ACHN (cell line): ENCODE measurements around the gene LONRF3.
"Not testable (repeated sequence)": the region's sequence is repeated elsewhere in the genome, so short reads cannot be mapped to it uniquely, and the experiment has no call there.

ENCODE experiments used
- DNase-seq: peaks from one replicate; pipeline ENCODE4 v3.0.0-alpha.2; 2015
- in situ Hi-C: cut with HindIII; loops from 2 replicates; pipeline ENCODE4 v1.10.0; 2017; ENCODE audit warnings: low sequenced_read_pairs, low pct_ligation_motif_present, low pct_unique_long_range_greater_than_20kb

The LONRF3 gene

DNA sequence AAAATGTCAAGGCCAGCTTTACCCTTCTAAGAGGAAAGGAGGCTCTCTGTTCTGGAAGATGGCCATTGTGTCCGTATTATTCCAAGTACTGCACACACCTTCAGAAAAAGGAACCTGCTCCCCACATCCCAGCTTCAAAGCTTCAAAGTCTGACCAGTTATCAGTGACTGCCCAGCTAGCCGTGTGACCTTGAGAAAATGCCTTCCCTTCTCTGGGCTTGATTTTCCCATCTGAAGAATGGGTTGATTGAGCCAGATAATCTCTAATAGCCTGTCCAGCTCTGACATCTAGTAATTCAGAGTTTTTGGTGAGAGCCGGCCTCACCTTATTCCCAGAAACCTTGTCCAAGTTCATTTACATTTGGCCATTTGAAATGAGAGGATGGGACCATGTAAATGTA, 3.0 kb downstream of the LONRF3 start:
- no peak for DNase-seq
- in situ Hi-C loops: no loop called here

DNA sequence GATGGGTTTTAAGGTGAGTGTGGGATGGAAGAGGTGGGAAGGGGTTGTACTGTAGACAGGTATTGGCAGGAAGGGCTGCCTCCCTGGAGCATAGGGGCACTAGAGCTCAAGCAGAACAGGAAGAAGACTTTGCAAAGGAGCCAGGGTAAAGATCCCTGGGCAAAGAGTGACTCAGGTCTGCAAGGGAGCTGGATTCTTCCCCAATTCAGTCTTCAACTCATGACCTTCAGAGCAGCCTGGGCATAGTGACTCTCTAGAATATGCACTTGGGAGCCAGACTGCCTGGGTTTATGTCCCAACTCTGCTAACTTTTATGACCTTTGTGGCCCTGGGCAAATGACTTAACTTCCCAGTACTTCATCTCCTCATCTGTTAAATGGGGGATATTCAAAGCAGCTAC, 4.0 kb downstream of the LONRF3 start:
- no peak for DNase-seq
- in situ Hi-C loops: no loop called here

DNA sequence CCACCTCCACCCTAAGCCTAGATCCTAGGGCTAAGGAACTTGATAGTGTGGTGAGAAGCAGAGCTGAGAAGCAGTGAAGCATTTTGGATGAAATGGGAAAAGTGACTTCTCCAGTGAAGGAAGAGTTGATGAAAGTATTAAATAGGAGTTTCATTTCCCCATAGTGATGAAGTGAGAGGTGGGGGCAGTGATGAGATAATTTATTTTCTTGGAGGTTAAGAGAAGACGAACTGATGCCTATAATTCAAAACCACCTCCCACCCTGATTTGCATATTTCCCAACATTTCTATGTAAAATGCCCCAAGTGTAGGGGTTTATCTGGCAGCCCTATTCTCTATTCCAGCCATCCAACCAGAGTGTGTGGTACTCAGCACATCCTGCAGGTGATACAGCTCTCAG, 6.3 kb downstream of the LONRF3 start:
- no peak for DNase-seq
- in situ Hi-C loops: no loop called here

DNA sequence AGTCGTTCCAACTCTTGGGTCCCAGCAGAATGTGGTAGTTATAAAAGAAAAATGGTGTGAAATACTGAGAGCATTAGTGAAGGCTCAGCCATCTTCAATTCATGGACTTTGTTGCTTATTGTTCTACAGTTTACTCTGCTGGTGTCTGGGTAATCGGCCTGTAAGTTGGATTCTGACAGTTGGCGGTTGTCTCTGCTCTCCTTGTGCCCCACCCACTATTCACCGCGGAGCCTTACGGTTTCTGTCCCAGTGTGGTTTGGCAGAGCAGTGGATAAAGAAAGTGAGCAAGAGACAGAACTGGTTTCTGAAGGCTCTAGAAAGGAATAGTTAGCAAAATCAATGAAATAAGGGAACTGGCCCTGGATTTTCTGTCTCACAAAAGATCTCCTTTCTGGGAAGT, 9.1 kb downstream of the LONRF3 start:
- in situ Hi-C loops: no loop called here

GRCh38 chrX:118988911-118989310, 14.5 kb downstream of the LONRF3 start:
- in situ Hi-C loops: no loop called here
- DNase-seq: no peak

More for the DNA sequence above, 9.1 kb downstream of the LONRF3 start:
- no peak for DNase-seq

- in situ Hi-C loops: no loop called here
- DNase-seq: no peak
These were observed 15.5 kb downstream of the LONRF3 start for GRCh38 chrX:118989886-118990285.

- in situ Hi-C loops: no loop called here
- DNase-seq: no peak
These were observed 16.3 kb downstream of the LONRF3 start for GRCh38 chrX:118990512-118991227.

- in situ Hi-C loops, DNase-seq: not testable (repeated sequence)
These were observed 18.2 kb downstream of the LONRF3 start for GRCh38 chrX:118992441-118993121.

DNA sequence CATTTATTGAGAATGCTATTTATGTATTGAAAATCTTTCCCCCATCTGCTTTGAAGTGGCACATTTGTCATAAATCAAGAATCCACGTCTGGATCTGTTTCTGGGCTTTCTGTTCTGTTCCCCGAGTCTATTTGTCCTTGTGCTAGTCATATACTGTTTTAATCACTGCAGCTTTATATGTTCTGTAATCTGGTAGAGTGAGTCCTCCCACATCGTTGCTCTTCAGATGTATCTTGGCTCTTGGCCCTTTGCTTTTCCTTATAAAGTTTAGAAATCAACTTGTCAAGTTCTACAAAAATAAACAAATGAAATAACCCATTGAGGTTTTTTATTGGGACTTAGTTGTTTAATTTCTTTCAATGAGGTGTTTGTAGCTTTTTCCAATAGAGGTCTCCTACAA, 29.0 kb downstream of the LONRF3 start:
- in situ Hi-C loops: no loop called here
- no peak for DNase-seq

GRCh38 chrX:119004920-119005524, 30.6 kb downstream of the LONRF3 start:
- in situ Hi-C loops: no loop called here

GRCh38 chrX:119007189-119007770, 32.9 kb downstream of the LONRF3 start:
- DNase-seq: no peak
- in situ Hi-C loops: no loop called here

More at GRCh38 chrX:119004920-119005524, 30.6 kb downstream of the LONRF3 start:
- DNase-seq: peak; percentile 34

DNA sequence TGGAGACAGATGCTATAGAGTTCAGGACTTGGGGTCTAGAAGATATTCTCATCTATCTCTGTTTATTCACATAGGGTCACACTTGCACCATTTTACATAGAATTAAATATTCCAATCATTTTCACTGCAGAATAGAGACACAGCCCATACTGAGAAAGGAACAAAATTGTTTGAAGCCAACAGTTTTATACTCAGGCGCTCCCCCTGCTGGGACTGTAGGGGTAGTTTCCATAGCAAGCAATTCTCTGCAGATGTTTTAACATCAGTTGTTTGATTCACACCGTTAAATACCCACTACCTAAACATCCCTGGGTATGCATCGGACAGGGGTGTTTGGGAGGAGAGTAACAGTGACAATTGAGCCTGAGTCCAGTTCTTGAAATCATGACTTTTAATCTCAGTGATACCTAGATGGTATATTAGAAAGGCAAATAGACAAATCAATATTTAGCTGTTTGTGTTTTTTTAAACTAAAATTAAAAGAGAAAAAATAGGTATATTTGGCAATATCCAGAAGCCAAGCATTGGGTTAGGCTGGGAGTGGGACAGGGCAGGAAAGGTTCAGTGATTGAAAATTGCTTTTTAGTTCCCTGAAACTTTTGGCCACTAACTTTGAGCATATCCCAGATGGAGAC, 33.8 kb downstream of the LONRF3 start:
- in situ Hi-C loops: no loop called here
- peak; percentile 14 for DNase-seq

GRCh38 chrX:119009071-119009470, 34.7 kb downstream of the LONRF3 start:
- in situ Hi-C loops: no loop called here

DNA sequence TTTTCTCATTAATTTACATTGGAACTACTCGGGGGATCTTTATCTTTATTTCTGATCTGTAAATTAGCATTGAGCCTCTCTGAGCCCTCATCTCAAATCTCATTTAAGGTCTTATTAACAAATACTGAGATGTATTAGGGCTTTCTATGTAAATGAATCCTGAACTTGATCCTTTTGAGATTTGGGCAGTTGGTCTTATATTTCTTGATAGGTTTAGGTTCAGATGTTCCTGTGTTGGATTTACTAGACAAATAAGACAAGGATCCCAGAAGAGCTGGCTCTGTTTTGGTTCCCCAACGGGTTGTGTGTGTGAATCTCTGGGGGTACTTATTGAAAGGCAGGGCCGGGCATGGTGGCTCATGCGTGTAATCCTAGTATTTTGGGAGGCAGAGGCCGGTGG, 36.1 kb downstream of the LONRF3 start:
- DNase-seq: no peak
- in situ Hi-C loops: no loop called here

More at GRCh38 chrX:119009071-119009470, 34.7 kb downstream of the LONRF3 start:
- DNase-seq: no peak

DNA sequence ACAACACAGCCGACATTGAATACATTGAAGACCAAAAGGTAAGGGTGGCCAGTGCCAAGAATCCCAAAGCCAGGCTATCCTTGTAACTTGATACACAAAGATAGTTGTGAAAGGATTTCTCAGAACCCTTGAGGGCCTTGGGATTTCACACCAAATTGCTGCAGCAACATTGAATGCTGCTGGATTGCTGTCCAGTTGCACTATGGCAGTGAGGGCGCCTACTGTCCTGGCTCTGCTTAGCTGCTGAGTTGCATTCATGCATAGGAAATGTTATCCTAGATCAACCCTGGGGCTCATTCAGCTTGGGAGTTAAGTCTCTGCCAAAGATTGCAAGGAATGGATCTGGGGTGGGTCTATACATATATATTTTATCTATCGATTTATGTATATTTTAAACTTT, 38.7 kb downstream of the LONRF3 start:
- no peak for DNase-seq
- in situ Hi-C loops: no loop called here

DNA sequence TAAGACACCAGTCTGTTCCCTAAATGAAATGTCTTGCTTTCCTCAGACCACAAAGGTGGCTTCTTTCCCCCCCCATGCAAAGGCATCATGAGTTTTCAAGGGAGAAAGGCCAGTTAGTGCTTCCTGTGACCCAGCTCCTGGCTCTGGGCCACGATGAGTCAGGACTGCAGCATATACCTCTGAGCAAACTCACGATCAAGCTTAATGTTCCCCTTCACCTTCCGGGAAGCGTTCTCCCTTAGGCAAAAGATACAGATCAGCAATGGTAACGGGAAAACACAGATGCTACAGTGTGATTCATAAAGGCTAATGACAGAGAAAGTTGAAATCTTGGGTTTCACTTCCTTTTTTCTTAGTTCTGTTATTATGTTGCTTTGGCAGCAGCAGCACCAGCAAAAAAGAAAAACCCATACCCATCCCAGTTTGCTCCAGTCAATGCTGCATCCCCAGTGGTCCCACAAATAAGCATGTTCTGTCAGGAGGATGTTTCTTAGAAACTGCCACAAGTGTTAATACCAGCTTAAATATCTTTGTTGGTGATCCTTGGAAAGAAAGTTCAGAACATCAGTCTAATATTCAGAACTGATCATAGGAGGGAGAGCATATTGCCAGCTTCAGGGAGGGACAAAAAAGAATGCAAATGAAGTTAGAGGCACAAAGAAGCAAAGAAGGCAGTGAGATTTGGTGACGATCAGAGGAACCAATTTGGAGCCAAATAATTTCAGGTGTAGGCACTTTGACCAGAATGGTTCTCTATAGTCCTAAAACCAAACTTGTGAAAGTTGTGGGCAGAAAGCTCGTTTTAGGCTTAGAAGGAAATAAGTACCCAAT, 41.2 kb downstream of the LONRF3 start:
- in situ Hi-C loops: no loop called here
- peak; percentile 54 for DNase-seq

- in situ Hi-C loops: no loop called here
- no peak for DNase-seq
These were observed 42.7 kb downstream of the LONRF3 start for GRCh38 chrX:119017077-119017476.

- in situ Hi-C loops: no loop called here
These were observed 51.5 kb downstream of the LONRF3 start for GRCh38 chrX:119025900-119026299.

More at GRCh38 chrX:119025900-119026299, 51.5 kb downstream of the LONRF3 start:
- no peak for DNase-seq
